Activated CD4-positive, alpha-beta T cell treated with anti-CD3 and anti-CD28 coated beads, Interleukin-2, amount 50 U/mL, for 16 hours (primary cell): ENCODE results near the gene ESR1.
"Not testable (repeated sequence)": the region's sequence is repeated elsewhere in the genome, so short reads cannot be mapped to it uniquely, and the experiment has no call there.

Experiments
- DNase-seq: peaks from one replicate; pipeline ENCODE4 v3.0.0-alpha.2; 2020

The ESR1 gene

DNA sequence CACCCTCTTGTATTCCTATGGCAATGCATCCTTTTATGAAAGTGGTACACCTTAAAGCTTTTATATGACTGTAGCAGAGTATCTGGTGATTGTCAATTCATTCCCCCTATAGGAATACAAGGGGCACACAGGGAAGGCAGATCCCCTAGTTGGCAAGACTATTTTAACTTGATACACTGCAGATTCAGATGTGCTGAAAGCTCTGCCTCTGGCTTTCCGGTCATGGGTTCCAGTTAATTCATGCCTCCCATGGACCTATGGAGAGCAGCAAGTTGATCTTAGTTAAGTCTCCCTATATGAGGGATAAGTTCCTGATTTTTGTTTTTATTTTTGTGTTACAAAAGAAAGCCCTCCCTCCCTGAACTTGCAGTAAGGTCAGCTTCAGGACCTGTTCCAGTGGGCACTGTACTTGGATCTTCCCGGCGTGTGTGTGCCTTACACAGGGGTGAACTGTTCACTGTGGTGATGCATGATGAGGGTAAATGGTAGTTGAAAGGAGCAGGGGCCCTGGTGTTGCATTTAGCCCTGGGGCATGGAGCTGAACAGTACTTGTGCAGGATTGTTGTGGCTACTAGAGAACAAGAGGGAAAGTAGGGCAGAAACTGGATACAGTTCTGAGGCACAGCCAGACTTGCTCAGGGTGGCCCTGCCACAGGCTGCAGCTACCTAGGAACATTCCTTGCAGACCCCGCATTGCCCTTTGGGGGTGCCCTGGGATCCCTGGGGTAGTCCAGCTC lies 292.1 kb downstream of the ESR1 start:
- no peak for DNase-seq

DNA sequence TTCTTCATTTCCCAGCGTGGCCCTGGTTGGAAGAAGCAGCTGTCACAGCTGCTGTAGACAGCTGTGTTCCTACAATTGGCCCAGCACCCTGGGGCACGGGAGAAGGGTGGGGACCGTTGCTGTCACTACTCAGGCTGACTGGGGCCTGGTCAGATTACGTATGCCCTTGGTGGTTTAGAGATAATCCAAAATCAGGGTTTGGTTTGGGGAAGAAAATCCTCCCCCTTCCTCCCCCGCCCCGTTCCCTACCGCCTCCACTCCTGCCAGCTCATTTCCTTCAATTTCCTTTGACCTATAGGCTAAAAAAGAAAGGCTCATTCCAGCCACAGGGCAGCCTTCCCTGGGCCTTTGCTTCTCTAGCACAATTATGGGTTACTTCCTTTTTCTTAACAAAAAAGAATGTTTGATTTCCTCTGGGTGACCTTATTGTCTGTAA lies 292.7 kb downstream of the ESR1 start:
- no peak for DNase-seq

DNA sequence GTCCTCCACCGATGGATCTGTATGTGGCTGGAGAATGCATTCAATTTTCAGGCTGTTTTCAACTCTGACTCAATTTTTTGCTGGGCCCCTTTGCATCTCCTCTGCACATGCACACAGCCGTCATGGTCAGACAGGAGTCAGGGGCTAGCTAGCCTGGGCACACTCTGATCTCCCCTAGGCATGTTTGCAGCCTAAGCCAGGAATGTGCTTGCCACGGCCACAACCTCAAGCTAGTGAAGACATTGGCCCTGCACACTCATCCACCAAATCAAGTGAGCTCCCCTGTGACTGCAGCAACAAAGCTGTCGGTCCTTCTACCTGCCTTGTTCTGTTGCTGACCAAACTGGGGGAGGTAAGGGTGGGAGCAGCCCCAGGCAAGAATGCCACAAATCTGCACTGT lies 300.5 kb downstream of the ESR1 start:
- DNase-seq = no peak

DNA sequence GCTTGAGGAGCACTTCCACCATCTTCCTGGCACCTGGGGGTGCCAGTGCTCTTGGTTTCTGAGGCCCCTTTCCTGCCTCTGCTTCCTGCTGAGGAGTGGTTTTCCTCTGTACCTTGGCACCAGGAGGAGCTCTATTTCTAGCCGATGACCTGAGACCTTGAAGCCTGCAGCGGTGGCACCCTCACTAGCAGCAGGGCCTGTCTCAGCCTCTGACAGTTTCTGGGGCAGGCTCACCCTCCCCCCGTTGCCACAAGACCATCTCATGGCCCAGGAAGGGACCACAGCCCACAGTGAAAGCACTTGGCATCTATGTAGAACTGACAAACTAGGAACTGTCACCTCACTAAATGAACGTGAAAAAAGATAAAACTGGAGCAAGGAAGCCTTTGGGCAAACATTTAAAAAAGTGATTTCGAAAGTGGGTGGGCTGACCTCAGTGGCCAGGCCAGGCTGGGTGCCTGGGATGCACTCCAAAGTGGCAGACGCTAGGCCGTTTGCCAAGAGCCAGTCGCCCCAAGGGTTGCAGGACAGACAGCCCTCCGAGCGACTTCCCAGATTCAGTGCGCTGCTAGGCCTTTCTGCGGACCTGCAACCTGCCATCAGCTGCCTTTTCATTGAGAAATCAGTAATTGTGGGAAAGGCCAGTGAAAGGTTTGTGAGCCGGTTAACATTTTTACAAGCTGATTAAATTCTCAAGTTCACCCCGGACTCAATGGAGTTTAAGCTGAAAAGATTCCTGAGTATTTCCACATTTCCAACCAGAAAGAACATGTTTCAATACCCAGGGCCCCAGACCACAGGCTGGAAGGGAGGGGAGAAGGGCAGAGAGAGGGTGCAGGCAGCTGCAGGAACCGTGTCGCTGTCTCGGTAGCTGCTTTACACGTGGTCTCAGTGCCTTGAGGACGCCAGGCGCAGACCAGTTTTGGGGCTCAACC lies 303.7 kb downstream of the ESR1 start:
- no peak for DNase-seq

DNA sequence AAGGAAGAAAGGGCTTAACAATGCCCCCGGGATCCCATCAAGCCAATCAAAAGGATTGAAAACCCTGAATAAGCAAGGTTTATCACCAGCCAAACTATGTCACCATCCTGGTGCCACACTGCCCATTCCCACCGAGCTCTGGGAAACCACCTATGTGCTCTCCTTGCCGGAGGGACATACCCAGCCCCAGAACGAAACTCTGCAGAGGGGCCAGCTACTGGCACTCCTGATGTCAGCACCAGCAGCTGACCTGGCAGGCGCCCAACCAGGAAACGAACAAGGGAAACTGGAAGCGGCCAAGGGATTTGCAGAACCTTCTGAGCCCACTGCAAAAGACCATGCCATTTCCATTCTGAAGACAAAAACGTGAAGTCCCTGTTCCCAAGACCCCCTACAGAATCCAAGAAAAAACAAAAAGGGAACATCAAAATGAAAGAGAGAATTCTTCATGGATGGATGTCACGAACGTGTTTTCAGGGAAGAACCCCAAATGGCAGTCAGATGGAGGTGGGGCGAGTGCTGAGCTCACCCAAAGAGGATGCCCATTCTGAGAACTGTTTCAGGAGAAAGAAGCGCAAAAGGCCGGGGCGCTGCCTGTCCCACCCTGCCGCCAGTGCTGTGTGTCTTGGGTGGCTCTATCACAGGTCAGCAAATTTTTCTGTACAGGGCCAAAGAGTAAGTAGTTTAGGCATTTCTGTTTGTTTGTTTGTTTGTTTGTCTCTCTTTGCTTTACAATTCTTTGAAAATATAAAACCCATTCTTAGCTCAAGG lies 305.2 kb downstream of the ESR1 start:
- no peak for DNase-seq

DNA sequence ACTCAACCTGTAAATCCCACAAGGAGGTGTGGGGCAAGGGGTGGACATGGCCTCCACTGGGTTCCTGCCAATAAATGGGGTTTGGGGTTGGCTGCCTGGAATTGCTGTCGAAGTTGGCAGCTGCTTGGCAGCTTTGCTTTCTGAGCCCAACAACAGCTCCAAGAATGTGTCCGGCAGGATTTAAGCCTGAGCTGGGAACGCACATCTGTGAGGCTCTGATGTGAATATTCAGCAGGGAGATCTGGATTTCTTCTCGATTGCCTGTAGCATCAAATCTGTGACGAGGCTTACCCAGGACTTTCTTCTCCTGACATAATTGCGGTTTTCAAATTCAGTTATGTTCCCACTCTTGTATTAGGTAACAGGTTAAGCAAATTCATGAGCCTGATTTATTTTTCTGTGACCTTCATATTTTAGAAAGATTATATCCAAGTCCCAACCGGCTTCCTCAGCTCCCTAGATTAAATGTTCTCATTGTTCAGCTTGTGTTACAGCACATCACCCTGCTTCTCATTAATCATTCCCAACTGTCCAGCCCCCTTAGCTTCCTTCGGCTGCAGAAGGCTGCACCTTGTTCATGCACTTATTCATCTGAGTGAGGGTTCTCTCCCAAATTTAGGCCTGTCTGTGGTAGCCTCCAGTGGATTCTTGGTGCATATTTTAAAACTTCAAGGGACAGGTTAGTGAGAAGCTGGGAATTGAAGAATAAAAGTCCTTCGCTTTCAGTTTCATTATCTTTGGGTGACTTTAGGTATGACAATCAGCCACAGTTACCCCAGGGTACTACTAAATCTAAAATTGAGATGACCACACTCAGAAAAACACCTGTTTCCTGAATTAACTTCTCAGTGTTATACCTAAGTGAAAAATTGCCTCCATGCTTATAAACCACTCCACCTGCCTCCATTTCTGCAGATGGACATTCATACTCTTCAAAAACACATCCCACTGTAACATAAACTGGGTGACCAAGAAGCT lies 310.0 kb downstream of the ESR1 start:
- DNase-seq = peak; percentile 12

DNA sequence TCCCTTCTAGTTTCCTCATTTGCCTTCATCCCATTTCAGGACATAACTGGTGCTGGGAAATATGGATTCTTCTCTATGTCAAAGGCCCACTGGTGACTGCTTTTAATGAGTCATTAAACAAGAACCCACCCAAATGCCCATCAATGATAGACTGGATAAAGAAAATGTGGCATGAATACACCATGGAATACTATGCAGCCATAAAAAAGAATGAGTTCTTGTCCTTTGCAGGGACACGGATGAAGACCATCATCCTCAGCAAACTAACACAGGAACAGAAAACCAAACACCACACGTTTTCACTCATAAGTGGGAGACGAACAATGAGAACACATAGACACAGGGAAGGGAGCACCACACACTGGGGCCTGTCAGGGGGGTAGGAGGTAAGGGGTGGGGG lies 310.7 kb downstream of the ESR1 start:
- no peak for DNase-seq

DNA sequence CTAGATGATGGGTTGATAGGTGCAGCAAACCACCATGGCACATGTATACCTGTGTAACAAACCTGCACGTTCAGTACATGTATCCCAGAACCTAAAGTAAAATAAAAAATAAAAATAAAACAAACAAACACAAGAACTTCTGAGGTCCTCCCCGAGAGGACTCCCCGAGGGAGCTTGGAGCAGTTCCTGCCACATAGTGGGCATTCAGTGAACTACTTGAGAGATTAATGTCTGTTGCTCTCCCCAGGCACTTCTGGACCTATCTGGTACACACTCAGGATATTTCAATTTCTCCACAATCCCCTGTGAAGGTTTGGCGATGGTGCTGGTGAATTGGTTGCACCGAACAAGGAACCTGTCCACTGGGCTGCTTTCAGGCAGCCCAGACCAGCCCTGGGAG lies 311.2 kb downstream of the ESR1 start:
- DNase-seq = no peak

DNA sequence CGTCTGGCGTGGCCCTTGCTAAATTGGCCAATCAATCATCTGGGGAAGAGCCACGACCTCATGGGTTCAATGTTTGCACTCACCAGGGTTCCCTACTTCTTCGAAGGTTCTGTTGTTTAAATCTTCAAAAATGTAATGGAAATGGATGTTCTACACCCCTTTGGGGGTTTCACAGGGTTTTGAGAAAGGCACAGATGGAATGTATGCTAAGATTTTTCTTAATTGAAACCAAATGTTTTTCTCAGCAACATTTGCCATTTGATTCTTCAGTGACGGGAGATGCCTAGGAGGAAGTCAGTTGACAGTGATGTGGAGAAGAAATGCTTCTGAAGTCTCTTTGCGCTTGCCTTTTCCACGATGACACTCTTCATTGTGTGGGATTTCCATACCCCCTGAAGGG lies 312.3 kb downstream of the ESR1 start:
- no peak for DNase-seq

DNA sequence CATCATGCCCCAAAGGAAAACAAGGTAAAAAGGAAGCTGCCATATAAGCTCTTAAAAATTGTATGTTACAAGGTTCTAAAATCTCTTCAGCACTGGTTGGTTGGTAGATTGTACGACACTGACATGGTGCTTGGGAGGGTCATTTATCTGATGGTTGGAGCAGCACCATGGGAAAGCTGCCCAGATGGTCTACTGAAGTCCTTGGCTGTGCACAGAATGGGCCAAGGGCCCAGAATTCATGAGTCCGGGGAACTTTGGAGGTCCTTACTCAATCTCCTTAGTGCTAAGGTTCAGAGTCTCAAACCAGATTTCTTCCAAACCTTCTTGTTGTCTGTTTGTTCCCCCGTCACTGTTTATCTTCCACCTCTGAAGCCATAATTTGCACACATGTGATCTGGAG lies 314.4 kb downstream of the ESR1 start:
- no peak for DNase-seq

DNA sequence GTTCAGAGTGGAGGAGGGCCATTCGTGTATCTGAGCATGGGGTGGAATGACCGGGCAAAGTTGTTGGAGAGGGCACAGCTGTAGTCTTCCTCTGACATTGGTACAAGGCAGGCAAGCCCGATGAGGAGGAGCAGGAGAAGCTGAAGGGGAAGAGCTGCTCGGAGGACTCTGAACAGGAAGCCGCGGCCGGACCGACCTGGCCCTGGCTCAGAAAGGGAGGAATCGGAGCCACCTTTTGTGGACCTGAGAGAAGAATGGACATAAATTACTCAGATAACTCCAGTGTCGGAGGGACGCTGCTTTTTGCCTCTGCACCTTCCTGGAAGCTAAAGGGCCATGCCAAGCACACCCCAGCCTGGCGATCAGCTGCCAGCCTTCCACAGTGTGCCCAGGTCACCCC lies 315.0 kb downstream of the ESR1 start:
- no peak for DNase-seq

DNA sequence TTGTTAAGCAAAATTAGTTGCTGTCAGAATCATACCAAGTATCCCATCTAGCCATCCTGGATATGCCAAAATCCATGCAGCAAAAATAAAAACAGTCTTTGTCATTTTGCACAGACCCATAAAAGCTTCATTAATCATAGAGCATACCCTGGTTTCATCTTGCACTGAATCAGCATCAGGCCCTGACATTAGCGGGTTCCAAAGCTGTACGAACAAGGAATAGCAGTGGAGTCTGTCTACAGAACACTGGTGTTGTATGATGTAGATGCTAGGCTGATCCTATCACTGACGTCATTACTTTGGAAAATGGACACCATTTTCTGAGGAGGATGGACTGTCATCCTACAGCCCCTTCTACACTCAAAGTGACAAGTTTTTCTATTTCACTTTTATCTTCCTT lies 315.6 kb downstream of the ESR1 start:
- DNase-seq = no peak

DNA sequence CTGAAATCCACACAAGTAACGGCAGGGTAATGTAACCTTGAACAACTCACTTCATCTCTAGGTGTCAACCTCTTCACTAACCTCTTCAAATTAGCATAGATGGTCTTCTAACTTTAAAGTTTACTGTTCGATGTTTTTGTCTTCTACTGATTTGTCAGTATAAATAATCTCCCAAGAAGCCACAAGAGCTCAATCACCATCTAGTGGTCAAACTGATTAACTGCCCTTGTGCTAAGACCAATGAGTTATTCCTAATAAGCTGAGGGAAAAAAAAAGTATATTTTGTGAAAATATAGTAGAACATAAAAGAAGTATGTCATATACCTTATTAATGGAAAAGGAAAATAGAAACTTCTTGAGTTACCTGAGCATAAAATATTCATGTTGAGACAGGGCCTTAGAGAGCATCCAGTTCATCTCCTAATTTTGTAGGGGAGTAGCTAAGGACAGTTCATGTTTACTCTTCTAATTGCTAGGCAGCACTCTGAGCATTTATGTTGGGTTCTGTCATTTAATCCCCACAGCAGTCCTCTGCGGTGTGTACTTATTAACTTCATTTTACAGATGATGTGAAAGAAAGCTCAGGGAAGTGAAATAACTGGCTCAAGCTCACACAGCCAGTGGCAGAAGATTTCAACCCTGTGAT lies 317.1 kb downstream of the ESR1 start:
- peak; percentile 43 for DNase-seq

DNA sequence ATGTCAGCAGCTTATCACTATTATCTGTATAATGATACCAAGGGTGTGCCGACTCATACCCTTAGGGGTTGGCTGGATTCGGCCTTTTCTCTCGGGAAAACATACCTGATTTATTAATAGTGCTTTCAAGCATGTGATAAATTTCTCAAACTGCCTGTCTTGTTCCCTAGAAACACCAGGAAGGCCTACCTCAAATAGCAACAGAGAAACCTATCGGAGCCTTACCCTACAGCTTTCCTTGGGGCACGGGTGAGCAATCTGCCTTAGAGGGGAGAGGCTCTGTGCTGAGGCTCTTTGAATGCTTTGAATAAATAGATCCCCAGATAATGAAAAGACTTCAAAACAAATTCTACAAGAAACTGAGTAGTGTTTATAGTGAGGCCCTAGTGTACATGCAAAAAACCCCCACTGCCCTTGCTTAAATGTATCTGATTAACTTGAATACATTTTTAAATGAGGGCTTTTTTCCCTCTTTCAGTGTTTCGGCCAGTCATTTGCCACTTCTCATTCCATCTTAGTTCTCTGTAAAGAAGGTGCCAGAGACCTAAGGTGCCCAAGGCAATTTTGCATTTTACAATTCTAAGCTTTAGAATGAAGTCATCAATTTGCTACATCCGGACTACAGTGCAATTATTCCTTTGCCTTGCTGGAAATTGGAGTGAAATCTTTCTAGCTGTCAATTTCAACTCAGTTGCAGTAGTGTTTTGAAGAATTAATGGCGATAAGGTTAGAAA lies 320.1 kb downstream of the ESR1 start:
- no peak for DNase-seq

DNA sequence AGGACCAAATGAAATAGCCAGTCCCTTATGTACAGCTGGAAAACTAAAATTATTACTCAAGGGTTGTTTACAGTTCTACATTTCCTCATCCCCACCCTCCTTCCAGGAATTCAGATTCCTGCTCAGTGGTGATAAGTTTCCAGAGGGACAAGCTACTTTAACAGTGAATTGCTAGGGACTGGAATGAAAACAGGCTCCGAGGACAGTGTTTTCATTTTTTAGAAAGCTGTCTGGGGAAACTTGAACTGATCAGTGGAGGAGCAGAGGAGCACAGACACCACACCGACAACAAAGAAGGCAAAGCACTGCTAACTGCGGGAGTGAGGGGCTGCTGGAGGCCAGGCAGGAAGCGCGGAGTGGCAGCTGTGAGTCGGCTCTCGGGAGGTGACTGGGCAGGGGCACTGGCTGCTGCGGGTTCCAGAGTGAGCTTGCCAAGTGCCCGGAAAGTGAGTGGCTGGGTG lies 322.2 kb downstream of the ESR1 start:
- no peak for DNase-seq

DNA sequence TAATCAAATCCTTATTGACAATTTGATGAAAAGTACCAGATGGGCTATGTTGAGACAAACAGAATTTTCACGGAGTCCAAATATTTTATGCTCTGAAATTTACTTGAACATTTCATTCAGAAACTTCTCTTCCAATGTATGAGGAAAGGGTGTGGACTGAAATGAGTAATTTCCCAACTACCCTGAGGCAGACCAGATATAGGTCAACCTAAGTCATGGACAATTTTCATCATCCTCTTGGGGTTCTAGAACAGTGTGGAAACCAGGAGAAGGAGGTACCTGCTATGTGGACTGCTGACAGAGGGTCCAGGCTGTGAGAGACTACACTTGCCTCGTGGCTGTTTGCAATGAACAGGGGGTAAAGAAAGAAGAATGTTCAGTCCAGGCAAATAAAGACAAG lies 323.0 kb downstream of the ESR1 start:
- DNase-seq = peak; percentile 8

DNA sequence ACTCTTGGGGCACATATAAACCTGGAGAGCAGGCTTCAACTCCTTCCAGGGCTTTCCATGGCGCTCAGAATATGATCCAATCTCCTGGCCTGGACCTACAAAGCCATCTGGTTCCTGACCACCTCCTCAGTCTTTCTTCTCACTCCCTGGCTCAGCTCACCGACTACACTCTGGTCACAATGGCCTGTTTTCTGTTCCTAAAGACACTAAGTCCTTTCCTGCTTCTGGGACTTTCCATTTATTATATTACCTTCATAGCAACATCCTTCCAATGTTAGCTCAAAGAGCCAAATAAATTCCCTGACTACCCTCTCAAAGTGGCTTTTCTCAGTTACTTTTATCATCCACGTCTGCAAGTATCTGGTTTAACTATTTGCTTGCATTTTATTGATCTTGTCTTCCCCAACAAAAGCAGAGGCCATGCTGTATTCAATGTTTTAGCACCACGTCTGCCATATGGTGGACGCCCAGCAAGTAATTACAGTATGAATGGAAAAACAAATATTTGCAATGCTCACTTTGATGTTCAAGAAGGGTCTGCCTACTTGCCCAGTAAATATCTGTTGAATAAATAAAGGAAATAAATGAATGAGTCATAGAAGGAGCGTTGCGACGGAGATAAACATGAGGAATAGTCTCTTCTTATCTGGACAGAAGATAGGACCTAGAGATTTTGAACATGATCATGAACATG lies 328.4 kb downstream of the ESR1 start:
- DNase-seq = no peak

DNA sequence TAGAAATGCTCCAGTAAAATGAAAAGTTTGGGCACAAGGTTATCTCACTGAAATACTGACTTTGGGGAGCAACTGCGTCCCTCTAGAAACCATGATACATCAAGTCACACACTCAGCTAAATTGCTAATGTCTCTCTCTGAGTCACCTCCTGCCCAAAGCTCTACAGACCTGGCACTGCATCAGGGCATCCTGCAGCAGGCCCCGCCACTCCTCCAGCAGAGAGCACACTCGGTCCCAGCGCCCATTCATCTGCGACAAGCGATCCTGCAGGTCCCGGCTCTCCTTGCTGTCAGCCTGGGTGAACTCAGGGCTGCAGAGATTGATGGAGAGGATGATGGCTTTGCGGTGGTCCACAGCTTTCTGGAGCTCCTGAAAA lies 329.0 kb downstream of the ESR1 start:
- DNase-seq = no peak

DNA sequence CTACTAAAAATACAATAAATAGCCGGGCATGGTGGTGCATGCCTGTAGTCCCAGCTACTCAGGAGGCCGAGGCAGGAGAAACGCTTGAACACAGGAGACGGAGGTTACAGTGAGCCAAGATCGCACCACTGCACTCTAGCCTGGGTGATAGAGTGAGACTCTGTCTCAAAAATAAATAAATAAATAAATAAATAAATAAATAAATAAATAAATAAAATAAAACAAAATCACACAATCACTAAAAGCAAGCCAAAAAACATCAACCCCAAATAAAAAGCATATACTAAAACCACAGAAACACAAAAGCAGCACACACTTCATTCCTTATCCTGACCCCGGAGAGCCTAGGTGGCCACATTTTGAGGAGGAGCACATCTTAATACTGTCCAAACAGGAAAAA lies 330.9 kb downstream of the ESR1 start:
- DNase-seq = not testable (repeated sequence)

DNA sequence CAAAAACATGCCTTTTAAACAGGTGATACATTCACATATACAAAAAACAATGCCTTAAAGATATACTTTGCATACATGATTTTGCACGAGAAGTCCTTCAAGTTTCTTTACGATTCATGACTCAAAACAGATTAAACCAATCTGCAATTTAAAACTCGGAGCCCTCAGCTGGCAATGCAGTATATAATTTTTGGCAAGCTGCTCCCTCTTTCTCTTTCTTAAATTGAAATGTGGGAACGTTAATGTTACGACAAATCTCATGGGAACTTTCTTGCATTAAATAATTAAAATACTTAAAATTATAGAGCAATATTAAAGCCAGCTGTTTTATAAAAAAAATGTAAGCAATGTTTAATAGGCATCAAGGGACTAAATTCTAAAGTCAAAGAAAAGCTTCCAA lies 334.6 kb downstream of the ESR1 start:
- DNase-seq = no peak
